ENCODE results near the gene CLASP1.
A peak's percentile ranks its signal among the peaks of the same experiment; 100 is the strongest.

CLASP1 gene

DNA sequence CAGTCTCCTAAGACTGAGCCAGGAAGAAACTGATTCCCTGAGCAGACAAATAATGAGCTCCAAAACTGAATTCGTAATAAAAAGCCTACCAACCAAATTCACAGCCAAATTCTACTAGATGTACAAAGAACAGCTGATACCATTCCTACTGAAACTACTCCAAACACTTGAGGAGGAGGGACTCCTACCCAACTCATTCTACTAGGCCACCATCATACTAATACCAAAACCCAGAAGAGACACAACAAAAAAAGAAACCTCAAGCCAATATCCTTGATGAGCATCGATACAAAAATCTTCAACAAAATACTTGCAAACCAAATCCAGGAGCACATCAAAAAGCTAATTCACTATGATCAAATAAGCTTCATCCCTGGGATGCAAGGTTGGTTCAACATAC is 98.6 kb downstream of the CLASP1 start:
- DNase-seq (ENCODE audit: extremely low read depth in 1 of 2, low read depth in 1 of 2): no peak

GRCh38 chr2:121547646-121548045 is 101.6 kb downstream of the CLASP1 start:
- DNase-seq (ENCODE audit: extremely low read depth in 1 of 2, low read depth in 1 of 2): no peak

- DNase-seq (ENCODE audit: extremely low read depth in 1 of 2, low read depth in 1 of 2): no peak
Measured at GRCh38 chr2:121545913-121546312, 103.3 kb downstream of the CLASP1 start.

- DNase-seq (ENCODE audit: extremely low read depth in 1 of 2, low read depth in 1 of 2): no peak
Measured at GRCh38 chr2:121545257-121545656, 104.0 kb downstream of the CLASP1 start.

GRCh38 chr2:121541495-121541894 is 107.8 kb downstream of the CLASP1 start:
- DNase-seq (ENCODE audit: extremely low read depth in 1 of 2, low read depth in 1 of 2): no peak

DNA sequence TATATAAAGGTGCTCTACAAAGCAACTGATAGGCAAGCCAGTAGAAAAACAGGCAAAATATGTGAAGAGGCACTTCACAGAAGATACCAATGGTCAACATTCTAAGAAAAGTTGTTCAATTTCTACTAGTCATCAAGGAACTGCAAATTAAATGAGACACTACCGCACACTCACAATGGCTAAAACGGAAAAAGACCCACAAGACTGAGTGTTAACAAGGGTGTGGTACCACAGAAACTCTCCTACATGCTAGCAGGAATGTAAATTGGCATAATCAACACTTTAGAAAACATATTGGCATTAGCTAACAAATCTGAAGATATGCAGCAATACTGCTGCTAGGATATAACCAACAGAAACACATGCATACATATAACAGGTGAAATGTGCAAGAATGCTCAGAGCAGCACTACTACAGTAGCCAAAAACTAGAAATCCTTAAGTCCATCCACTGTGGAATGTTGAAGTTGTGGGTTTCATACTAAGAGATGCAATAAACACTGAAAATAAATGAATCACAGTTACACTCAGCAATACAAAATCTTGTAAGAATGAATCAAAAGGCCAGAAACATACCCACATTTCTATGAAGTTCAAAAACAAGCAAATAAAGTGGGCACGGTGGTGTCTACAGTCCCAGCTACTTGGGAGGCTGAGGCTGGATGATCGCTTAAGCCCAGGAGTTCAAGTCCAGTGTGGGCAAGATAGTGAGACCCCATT is 109.4 kb downstream of the CLASP1 start:
- no peak for DNase-seq (ENCODE audit: extremely low read depth in 1 of 2, low read depth in 1 of 2)

DNA sequence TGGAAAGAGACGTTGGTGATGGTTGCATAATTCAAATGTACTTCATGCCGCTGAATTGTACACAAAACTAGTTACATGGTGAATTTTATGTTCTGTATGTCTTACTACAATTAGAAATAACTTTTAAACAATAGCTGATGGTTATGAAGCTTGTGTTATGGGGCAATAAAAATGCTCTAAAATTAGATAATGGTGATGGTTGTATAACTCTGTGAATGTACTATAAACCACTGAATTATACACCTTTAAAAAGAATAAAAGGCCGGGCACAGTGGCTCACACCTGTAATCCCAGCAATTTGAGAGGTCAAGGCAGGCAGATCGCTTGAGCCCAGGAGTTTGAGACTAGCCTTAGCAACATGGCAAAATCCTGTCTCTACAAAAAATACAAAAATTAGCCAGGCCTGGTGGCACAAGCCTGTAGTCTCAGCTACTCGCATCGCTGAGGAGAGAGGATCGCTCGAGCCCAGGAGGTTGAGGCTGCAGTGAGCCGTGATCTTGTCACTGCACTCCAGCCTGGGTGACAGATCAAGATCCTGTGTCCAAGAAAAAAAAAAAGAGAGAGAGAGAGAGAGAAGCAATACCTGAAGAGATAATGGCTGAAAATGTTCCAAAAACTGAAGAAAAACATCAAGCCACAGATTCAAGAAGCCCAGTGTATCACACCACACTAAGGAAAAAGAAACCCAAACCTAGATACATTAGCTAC is 112.3 kb downstream of the CLASP1 start:
- no peak for DNase-seq (ENCODE audit: extremely low read depth in 1 of 2, low read depth in 1 of 2)

DNA sequence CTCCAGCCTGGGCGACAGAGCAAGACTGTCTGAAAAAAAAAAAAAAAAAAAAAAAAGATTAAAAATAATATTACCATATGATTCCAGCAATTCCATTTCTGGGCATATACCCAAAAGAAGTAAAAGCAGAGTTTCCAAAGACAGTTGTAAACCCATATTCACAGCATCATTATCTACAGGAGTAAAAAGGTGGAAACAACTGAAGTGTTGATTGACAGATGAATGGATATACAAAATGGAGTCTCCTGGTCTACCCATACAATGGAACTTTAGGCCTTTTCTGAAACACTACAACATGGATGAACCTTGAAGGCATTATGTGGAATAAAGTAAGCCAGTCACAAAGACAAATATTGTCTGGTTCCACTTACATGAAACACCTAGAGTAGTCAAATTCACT is 112.9 kb downstream of the CLASP1 start:
- DNase-seq (ENCODE audit: extremely low read depth in 1 of 2, low read depth in 1 of 2): no peak

DNA sequence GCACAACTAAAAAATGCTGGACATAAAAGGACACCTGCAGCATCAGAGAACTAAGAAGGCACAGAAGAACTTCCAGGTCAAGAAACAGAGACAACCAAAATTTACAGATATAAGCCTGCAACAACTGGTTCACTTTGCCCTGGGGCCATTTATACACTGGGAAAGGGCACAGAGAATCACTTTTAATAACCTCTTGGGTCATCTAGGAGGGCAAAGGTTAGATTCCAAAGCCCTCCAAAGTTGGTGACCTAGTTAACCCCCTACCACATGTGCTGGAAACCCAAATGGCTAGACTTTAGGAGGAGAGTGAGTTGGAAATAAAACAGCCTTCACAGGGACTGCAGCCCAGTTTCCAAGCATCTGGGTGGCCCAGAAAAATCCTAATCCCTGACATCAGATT is 115.3 kb downstream of the CLASP1 start:
- DNase-seq (ENCODE audit: extremely low read depth in 1 of 2, low read depth in 1 of 2): no peak

DNA sequence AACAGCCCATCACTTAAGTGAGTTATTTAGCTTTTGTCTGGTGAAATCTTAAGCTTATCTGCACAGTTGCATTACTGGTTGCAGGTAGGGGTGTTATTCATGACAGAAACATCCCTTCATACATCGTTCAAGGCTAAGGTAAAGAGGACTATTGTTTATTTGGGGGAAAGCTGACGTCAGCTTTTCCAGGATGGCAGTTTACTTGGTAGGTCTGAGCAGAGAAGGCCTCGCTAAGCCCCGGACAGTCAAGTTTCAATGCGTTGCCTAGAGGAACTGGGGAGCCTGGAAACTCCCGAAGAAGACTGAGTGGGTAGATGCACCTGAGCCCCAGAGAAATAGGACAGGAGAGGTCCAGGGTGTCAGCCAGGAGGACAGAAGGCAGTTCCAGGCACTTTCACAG is 116.4 kb downstream of the CLASP1 start:
- DNase-seq (ENCODE audit: extremely low read depth in 1 of 2, low read depth in 1 of 2): no peak

- DNase-seq (ENCODE audit: extremely low read depth in 1 of 2, low read depth in 1 of 2): no peak
Measured at GRCh38 chr2:121532347-121532766, 116.9 kb downstream of the CLASP1 start.

DNA sequence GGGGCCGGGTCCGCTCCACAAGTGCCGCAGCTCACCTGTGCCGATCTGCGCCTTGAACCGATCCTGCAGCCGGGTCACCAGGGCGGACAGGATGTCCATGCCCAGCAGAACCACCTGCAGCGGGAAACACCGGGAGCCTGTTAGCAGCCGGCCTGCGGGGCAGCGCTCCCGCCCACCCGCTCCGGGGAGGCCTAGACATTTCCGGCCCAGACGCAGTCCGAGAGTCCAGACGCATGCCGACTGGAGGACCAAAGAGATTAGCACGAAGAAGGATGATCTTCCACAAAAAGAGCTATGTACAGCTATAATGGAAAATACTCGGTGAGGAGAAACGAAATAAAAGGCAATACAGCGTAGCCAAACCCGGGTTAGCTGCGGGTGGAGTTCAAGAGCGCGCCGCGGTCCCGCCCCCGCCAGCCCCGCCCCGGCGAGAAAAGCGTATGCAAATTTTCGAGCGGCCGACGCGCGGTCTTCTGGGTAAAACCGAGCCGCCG is 119.0 kb downstream of the CLASP1 start:
- peak; percentile 61 to 75 for DNase-seq (ENCODE audit: extremely low read depth in 1 of 2, low read depth in 1 of 2)

GRCh38 chr2:121529439-121530211 is 119.6 kb downstream of the CLASP1 start:
- peak; percentile 5 for DNase-seq (ENCODE audit: extremely low read depth in 1 of 2, low read depth in 1 of 2)

GRCh38 chr2:121527009-121527682 is 122.1 kb downstream of the CLASP1 start:
- DNase-seq (ENCODE audit: extremely low read depth in 1 of 2, low read depth in 1 of 2): no peak

- DNase-seq (ENCODE audit: extremely low read depth in 1 of 2, low read depth in 1 of 2): no peak
Measured at GRCh38 chr2:121524685-121525425, 124.4 kb downstream of the CLASP1 start.

DNA sequence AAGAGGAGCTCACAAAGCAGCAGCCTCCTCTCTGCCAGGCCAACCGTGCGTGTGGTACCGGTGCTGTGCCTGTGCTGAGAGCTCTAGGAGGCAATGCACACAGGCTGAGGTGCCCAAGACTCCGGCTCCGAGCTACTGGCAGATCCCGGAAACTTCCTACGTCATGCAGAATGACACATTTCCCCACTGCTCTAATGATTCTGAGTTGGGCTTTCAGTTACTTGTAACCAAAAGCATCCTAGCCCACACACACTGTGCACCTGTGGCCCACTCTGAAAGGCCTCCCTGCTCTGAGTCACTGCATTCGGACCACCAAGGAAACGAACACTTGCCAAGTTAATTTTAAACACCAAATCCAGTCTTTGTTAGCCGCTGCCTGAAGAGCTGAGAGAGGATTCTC is 127.9 kb downstream of the CLASP1 start:
- DNase-seq (ENCODE audit: extremely low read depth in 1 of 2, low read depth in 1 of 2): no peak

DNA sequence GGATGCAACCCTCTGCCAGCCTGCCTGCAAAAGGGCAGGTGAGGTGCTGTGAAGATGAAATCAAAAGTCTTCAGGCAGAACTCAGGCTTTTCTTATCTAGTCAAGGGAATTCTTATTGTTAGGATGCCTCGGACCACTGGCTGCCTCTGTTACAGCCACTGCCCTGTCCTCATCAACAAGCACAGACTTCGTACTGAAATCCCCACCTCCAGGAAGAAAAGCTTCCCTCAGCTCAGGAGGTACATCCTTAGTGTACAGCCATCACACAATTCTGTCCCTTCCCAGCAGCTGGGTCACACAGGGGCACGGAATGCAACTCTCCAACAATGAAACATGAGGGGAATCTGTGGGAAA is 128.6 kb downstream of the CLASP1 start:
- DNase-seq (ENCODE audit: extremely low read depth in 1 of 2, low read depth in 1 of 2): no peak

- no peak for DNase-seq (ENCODE audit: extremely low read depth in 1 of 2, low read depth in 1 of 2)
Measured at GRCh38 chr2:121519732-121520640, 129.3 kb downstream of the CLASP1 start.

DNA sequence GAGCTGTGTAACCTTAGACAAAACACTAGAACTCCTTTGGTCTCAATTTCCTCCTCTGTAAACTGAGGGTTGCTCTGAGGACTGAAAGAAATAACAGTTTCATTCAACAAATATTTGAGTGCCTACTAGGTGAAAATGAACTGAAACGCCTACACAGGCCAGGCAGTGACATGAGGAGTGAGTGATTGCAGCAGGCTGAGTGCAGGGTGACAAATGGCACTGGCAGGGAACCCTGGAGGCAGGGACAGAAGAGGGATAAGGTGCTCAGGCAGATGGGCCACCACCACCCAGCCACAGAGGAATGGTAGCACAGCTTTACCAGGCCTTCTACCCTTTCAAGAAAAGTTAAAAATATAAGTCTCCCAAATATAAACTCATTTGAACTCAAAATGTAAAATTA is 130.1 kb downstream of the CLASP1 start:
- DNase-seq (ENCODE audit: extremely low read depth in 1 of 2, low read depth in 1 of 2): no peak

All from activated CD8-positive, alpha-beta memory T cell treated with anti-CD3 and anti-CD28 coated beads for 1 hour (primary cell).